NCI-H1105 treated with DMSO at 0.1 percent for 48 hours (cell line): ENCODE measurements around the gene RASL12.
"Not testable (repeated sequence)": the region's sequence is repeated elsewhere in the genome, so short reads cannot be mapped to it uniquely, and the experiment has no call there.

Source experiments
- DNase-seq: peaks from one replicate; lab custom pipeline; 2025; lab: John Stamatoyannopoulos, UW

Gene RASL12

GRCh38 chr15:65055201-65055870 lies 12.5 kb downstream of the RASL12 start:
- no peak for DNase-seq

- peak; percentile 60 for DNase-seq
These were observed 13.2 kb downstream of the RASL12 start for GRCh38 chr15:65054333-65055200.

GRCh38 chr15:65052956-65053355 lies 14.8 kb downstream of the RASL12 start:
- DNase-seq, result no peak

- no peak for DNase-seq
These were observed 16.5 kb downstream of the RASL12 start for GRCh38 chr15:65051266-65051665.

GRCh38 chr15:65050270-65050669 lies 17.5 kb downstream of the RASL12 start:
- no peak for DNase-seq

- peak; percentile 99 for DNase-seq
These were observed 18.4 kb downstream of the RASL12 start for GRCh38 chr15:65049418-65049840.

- DNase-seq, result peak; percentile 22
These were observed 19.6 kb downstream of the RASL12 start for GRCh38 chr15:65048241-65048640.

GRCh38 chr15:65044724-65045481 lies 22.9 kb downstream of the RASL12 start, which contains the start of gene SLC51B:
TSS of gene SLC51B (plus strand) at chr15:65045387. CDS start at chr15:65050005, 4,618 bp downstream.
- DNase-seq, result no peak

- DNase-seq, result not testable (repeated sequence)
These were observed 23.6 kb downstream of the RASL12 start for GRCh38 chr15:65044218-65044617.

- no peak for DNase-seq
These were observed 24.9 kb downstream of the RASL12 start for GRCh38 chr15:65042776-65043327.

GRCh38 chr15:65041787-65042186 lies 26.0 kb downstream of the RASL12 start:
- DNase-seq, result no peak

- no peak for DNase-seq
These were observed 27.3 kb downstream of the RASL12 start for GRCh38 chr15:65040461-65040860.

GRCh38 chr15:65038836-65039235 lies 29.0 kb downstream of the RASL12 start:
- no peak for DNase-seq

GRCh38 chr15:65038428-65038827 lies 29.4 kb downstream of the RASL12 start:
- no peak for DNase-seq

- no peak for DNase-seq
These were observed 30.5 kb downstream of the RASL12 start for GRCh38 chr15:65037309-65037708.

- DNase-seq, result no peak
These were observed 33.1 kb downstream of the RASL12 start for GRCh38 chr15:65034719-65035118.

GRCh38 chr15:65033659-65034269 lies 34.0 kb downstream of the RASL12 start:
- DNase-seq, result peak; percentile 34

- DNase-seq, result no peak
These were observed 34.8 kb downstream of the RASL12 start for GRCh38 chr15:65032801-65033537.

GRCh38 chr15:65029736-65030208 lies 38.0 kb downstream of the RASL12 start:
- no peak for DNase-seq

GRCh38 chr15:65028921-65029735 lies 38.7 kb downstream of the RASL12 start, which contains the start of gene MTFMT:
TSS of gene MTFMT (minus strand) at chr15:65029639. CDS start at chr15:65029613, 26 bp downstream.
- peak; percentile 86 for DNase-seq
